ENCODE results near the gene SLC6A20. TPM values are rescaled to one million over a fixed set of nuclear protein-coding genes. Genes with fewer than 3 reads are reported as not detected.

Gene SLC6A20
- total RNA-seq, 2 experiments from 2014 or later, result not detected

DNA sequence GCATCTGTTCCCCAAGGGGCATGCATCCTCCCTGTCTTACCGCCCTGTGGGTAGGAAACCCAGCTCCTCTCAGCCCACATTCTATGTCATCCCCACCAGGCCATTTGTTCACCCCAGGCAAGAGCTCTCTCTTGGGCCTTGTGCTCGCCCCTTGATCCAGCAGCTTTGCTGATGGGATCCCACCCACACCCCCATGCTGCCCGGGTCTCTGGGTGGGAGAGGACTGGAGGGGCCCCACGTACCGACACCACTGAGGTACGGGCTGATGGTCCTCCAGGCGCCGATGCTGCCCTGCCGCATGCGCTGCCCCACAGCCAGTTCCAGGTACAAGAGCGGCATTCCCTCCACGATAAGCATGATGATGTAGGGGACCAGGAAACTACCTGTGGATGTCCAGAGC, 14.5 kb downstream of the SLC6A20 start:
- intact Hi-C loops (cut with micrococcal nuclease; ENCODE audit: unreplicated experiment), result no loop called here
- no peak overlapping the region for H3K4me3 ChIP-seq (ENCODE audit: low read depth, low read length, poor library complexity, severe bottlenecking)
- TF ChIP-seq CTCF (conservative IDR thresholded peaks at IDR 0.05; ENCODE audit: low read length), result no peak
- TF ChIP-seq EZH2phosphoT487 (IDR thresholded peaks at IDR 0.05; ENCODE audit: borderline replicate concordance, low read depth, low read length), result no peak
- H3K27ac ChIP-seq (ENCODE audit: low read depth, low read length, poor library complexity, severe bottlenecking), result no peak overlapping the region
- H3K4me1 ChIP-seq (ENCODE audit: insufficient read depth, low read length, poor library complexity, severe bottlenecking), result no peaks in the 10 kb centered on the region
- no peaks in the 10 kb centered on the region for H3K9me3 ChIP-seq (ENCODE audit: low read length)
- H4K20me1 ChIP-seq (ENCODE audit: insufficient read depth, low read length), result no peaks in the 10 kb centered on the region
- H2AFZ ChIP-seq (ENCODE audit: low read length), result no peak overlapping the region
- BruUV-seq (replicated peaks), result no TSS peak
- ChIA-PET CTCF (ENCODE audit: unreplicated experiment) (no interaction called here), POLR2A (no interaction called here)
- no peak for DNase-seq (ENCODE audit: low spot score)
- H3K36me3 ChIP-seq (ENCODE audit: insufficient read depth, low read length), result no peaks in the 10 kb centered on the region
- H3K9me2 ChIP-seq (ENCODE audit: insufficient read depth, low read length), result no peaks in the 10 kb centered on the region
- H3K4me2 ChIP-seq (ENCODE audit: low read length), result no peak overlapping the region
- H3K79me2 ChIP-seq (ENCODE audit: insufficient read depth, low read depth, low read length), result no peaks in the 10 kb centered on the region

- H3K36me3 ChIP-seq (ENCODE audit: insufficient read depth, low read length), result no peaks in the 10 kb centered on the region
- H3K27ac ChIP-seq (ENCODE audit: low read depth, low read length, poor library complexity, severe bottlenecking), result no peak overlapping the region
- H3K9me3 ChIP-seq (ENCODE audit: low read length), result no peaks in the 10 kb centered on the region
- no peak overlapping the region for H2AFZ ChIP-seq (ENCODE audit: low read length)
- H3K9me2 ChIP-seq (ENCODE audit: insufficient read depth, low read length), result no peaks in the 10 kb centered on the region
- DNase-seq (ENCODE audit: low spot score), result no peak
- TF ChIP-seq EZH2phosphoT487 (IDR thresholded peaks at IDR 0.05; ENCODE audit: borderline replicate concordance, low read depth, low read length), result no peak
- no peak for TF ChIP-seq CTCF (conservative IDR thresholded peaks at IDR 0.05; ENCODE audit: low read length)
- H3K79me2 ChIP-seq (ENCODE audit: insufficient read depth, low read depth, low read length), result no peaks in the 10 kb centered on the region
- no peak overlapping the region for H3K4me3 ChIP-seq (ENCODE audit: low read depth, low read length, poor library complexity, severe bottlenecking)
- ChIA-PET CTCF (ENCODE audit: unreplicated experiment) (no interaction called here), POLR2A (interaction anchor here (0.7 kb wide), 1 partner anchor 1652 kb away, joined by 4 read pairs; no protein-coding TSS in a partner anchor)
- no peaks in the 10 kb centered on the region for H3K4me1 ChIP-seq (ENCODE audit: insufficient read depth, low read length, poor library complexity, severe bottlenecking)
- H3K4me2 ChIP-seq (ENCODE audit: low read length), result no peak overlapping the region
- intact Hi-C loops (cut with micrococcal nuclease; ENCODE audit: unreplicated experiment), result no loop called here
- no TSS peak for BruUV-seq (replicated peaks)
- H4K20me1 ChIP-seq (ENCODE audit: insufficient read depth, low read length), result no peaks in the 10 kb centered on the region
Observed at GRCh38 chr3:45781271-45781670, 15.1 kb downstream of the SLC6A20 start.

DNA sequence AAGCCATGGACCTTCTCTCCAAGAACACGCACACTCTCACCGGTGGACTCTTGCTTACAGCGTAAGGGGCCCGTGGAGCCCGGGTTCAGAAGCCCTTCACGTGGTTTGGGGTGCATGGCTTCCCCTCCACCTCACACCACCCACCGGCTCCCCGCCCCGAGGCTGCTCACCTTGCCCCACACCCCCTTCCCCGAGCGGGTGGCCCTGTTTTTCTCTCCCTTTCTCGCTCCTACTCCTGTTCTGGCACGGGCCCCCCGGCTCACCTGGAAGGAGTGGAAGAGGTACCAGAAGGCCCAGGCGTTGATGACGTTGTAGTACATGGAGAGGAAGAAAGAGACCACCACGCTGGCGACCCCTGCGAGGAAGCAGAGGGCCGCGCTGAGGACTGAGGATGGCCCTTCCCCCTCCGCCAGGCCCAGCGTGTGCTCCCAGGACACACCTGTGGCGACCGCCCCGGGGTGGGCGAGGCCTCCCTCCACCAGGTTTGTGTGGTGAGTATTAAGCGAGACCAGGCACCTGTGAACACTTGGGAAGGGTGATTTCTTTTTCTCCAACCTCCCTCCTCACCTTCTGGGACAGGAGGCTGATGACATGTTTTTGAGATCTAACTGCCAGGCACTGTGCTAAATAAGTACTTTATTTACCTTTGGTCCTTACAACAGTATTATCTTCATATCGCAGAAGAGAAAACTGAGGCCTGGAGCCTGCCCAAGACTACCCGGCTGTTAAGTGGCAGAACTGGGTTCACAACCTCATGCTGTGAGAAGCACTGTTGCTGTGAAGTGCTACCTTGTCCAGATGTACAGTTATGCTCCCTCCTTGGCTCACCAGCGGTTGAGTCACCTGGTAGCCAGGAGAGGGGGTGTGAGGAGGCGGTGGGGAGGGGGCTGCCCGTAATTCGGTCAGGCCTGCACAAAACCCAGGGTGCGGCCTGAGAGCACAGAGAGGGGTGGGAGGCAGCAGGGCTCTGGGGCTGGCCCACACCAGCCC, 16.3 kb downstream of the SLC6A20 start:
- no TSS peak for BruUV-seq (replicated peaks)
- no peak overlapping the region for H3K4me3 ChIP-seq (ENCODE audit: low read depth, low read length, poor library complexity, severe bottlenecking)

More for the DNA sequence above, 16.3 kb downstream of the SLC6A20 start:
- intact Hi-C loops (cut with micrococcal nuclease; ENCODE audit: unreplicated experiment), result no loop called here
- Histone ChIP-seq H3K4me2 (ENCODE audit: low read length) (no peak overlapping the region), H2AFZ (ENCODE audit: low read length) (no peak overlapping the region), H3K4me1 (ENCODE audit: insufficient read depth, low read length, poor library complexity, severe bottlenecking) (no peaks in the 10 kb centered on the region), H3K36me3 (ENCODE audit: insufficient read depth, low read length) (no peaks in the 10 kb centered on the region), H4K20me1 (ENCODE audit: insufficient read depth, low read length) (no peaks in the 10 kb centered on the region), H3K79me2 (ENCODE audit: insufficient read depth, low read depth, low read length) (no peaks in the 10 kb centered on the region), H3K9me3 (ENCODE audit: low read length) (no peaks in the 10 kb centered on the region), H3K27ac (ENCODE audit: low read depth, low read length, poor library complexity, severe bottlenecking) (no peak overlapping the region), H3K9me2 (ENCODE audit: insufficient read depth, low read length) (no peaks in the 10 kb centered on the region)
- ChIA-PET POLR2A (interaction anchor here (0.7 kb wide), 1 partner anchor 1653 kb away, joined by 4 read pairs; no protein-coding TSS in a partner anchor), CTCF (ENCODE audit: unreplicated experiment) (no interaction called here)
- TF ChIP-seq EZH2phosphoT487 (IDR thresholded peaks at IDR 0.05; ENCODE audit: borderline replicate concordance, low read depth, low read length) (no peak), CTCF (conservative IDR thresholded peaks at IDR 0.05; ENCODE audit: low read length) (no peak)
- no peak for DNase-seq (ENCODE audit: low spot score)

Data from OCI-LY7 (cell line).